ENCODE results near the gene HLX. TPM values are rescaled to one million over a fixed set of nuclear protein-coding genes. Genes with fewer than 3 reads are reported as not detected.

Gene HLX
- total and polyA plus RNA-seq, 9 of the 15 experiments (the other 6 are each of a cell fraction or from before 2014, with no cell fraction given): 0.10 to 3.0 (median 1.6) TPM

DNA sequence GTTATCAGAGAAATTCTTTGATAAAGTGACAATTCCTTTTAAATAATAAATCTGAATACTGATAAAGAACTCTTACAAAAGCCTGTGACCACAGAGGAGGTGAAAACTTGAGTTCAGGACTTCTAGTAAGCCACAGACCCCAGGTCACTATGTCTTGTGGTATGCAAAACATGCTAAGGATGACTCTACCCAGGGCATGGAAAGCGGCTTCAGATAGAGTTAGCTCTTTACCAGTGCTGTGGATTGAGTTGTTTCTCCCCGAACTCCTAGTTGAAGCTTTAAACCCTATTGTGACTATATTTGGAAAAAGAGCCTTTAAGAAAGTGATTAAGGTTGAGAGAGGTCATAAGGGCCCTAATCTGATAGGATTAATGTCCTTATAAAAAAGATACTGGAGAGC lies 42.3 kb downstream of the HLX start (continued):
- TF ChIP-seq, protein P1, sequence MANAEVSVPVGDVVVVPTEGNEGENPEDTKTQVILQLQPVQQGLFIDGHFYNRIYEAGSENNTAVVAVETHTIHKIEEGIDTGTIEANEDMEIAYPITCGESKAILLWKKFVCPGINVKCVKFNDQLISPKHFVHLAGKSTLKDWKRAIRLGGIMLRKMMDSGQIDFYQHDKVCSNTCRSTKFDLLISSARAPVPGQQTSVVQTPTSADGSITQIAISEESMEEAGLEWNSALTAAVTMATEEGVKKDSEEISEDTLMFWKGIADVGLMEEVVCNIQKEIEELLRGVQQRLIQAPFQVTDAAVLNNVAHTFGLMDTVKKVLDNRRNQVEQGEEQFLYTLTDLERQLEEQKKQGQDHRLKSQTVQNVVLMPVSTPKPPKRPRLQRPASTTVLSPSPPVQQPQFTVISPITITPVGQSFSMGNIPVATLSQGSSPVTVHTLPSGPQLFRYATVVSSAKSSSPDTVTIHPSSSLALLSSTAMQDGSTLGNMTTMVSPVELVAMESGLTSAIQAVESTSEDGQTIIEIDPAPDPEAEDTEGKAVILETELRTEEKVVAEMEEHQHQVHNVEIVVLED (CRISPR knock-in tag; IDR thresholded peaks at IDR 0.05): no peak
- TF ChIP-seq TCF7L2 (IDR thresholded peaks at IDR 0.05; ENCODE audit: low read depth, low read length) (no peak), STAT5B (CRISPR knock-in tag; IDR thresholded peaks at IDR 0.05) (no peak), ZBTB40 (IDR thresholded peaks at IDR 0.05) (no peak), ZBTB40 (CRISPR knock-in tag; IDR thresholded peaks at IDR 0.05) (no peak), MNT (conservative IDR thresholded peaks at IDR 0.05) (no peak)
- TF ChIP-seq, protein P2, sequence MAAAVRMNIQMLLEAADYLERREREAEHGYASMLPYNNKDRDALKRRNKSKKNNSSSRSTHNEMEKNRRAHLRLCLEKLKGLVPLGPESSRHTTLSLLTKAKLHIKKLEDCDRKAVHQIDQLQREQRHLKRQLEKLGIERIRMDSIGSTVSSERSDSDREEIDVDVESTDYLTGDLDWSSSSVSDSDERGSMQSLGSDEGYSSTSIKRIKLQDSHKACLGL (CRISPR knock-in tag; IDR thresholded peaks at IDR 0.05; ENCODE audit: borderline replicate concordance, poor library complexity, severe bottlenecking): no peak

Measured in K562 (cell line).